Nephron (organoid): Measurements from ENCODE around the gene KRCC1.

Experiments
- H3K27ac Mint-ChIP-seq, 3 experiments: 2 replicates each; pipeline ENCODE4 v1.8.0; 2020; ENCODE audit warnings: mixed read lengths in 3 of 3, mild to moderate bottlenecking in 2 of 3, moderate library complexity in 1 of 3
- H3K27me3 Mint-ChIP-seq: 2 replicates; pipeline ENCODE4 v1.8.0; 2021; ENCODE audit warnings: low read depth, mild to moderate bottlenecking, moderate library complexity, mixed read lengths
- H3K36me3 Mint-ChIP-seq: 2 replicates; pipeline ENCODE4 v1.8.0; 2020; ENCODE audit warnings: low read depth, mixed read lengths
- H3K4me1 Mint-ChIP-seq: 2 replicates; pipeline ENCODE4 v1.8.0; 2020; ENCODE audit warnings: mixed read lengths
- H3K4me3 Mint-ChIP-seq, 3 experiments: 2 replicates each; pipeline ENCODE4 v1.8.0; 2020; ENCODE audit warnings: mild to moderate bottlenecking in 3 of 3, mixed read lengths in 3 of 3, moderate library complexity in 2 of 3
- H3K9me3 Mint-ChIP-seq: 2 replicates; pipeline ENCODE4 v1.8.0; 2020; ENCODE audit warnings: mixed read lengths
- CTCF ChIP-seq, 3 experiments: fragments of 200-600 bp; sonication (generic); IDR thresholded peaks; one replicate each; pipeline ENCODE4 v1.5.0; 2021; ENCODE audit warnings: antibody characterized with exemption in 3 of 3; ENCODE audit not compliant: unreplicated experiment in 3 of 3

Gene KRCC1

GRCh38 chr2:88097192-88097591 lies 41.6 kb upstream of the KRCC1 start:
- Mint-ChIP-seq H3K36me3 (no peaks in the 10 kb centered on the region), H3K4me1 (peaks cover 13% of the 10 kb centered on the region), H3K27ac (no peak overlapping the region), H3K9me3 (no peaks in the 10 kb centered on the region), H3K4me3 (no peak overlapping the region), H3K27me3 (no peaks in the 10 kb centered on the region)
- TF ChIP-seq CTCF (IDR thresholded peaks at IDR 0.05; ENCODE audit: unreplicated experiment in 3 of 3), result no peak

- peaks cover 13% of the 10 kb centered on the region for H3K4me1 Mint-ChIP-seq
Measured at GRCh38 chr2:88096708-88097107, 41.1 kb upstream of the KRCC1 start.

GRCh38 chr2:88095022-88095421 lies 39.4 kb upstream of the KRCC1 start:
- Mint-ChIP-seq H3K27ac (no peak overlapping the region), H3K4me1 (peaks cover 12% of the 10 kb centered on the region), H3K36me3 (no peaks in the 10 kb centered on the region), H3K4me3 (no peak overlapping the region), H3K9me3 (no peaks in the 10 kb centered on the region), H3K27me3 (no peaks in the 10 kb centered on the region)
- no peak for TF ChIP-seq CTCF (IDR thresholded peaks at IDR 0.05; ENCODE audit: unreplicated experiment in 3 of 3)

More at GRCh38 chr2:88096708-88097107, 41.1 kb upstream of the KRCC1 start:
- H3K27me3 Mint-ChIP-seq, result no peaks in the 10 kb centered on the region
- no peak overlapping the region for H3K4me3 Mint-ChIP-seq
- H3K27ac Mint-ChIP-seq, result no peak overlapping the region
- TF ChIP-seq CTCF (IDR thresholded peaks at IDR 0.05; ENCODE audit: unreplicated experiment in 3 of 3), result no peak
- H3K36me3 Mint-ChIP-seq, result no peaks in the 10 kb centered on the region
- no peaks in the 10 kb centered on the region for H3K9me3 Mint-ChIP-seq

GRCh38 chr2:88092773-88093172 lies 37.2 kb upstream of the KRCC1 start:
- Mint-ChIP-seq H3K4me1 (peaks cover 9% of the 10 kb centered on the region), H3K27me3 (no peaks in the 10 kb centered on the region), H3K9me3 (no peaks in the 10 kb centered on the region), H3K4me3 (no peak overlapping the region), H3K27ac (no peak overlapping the region), H3K36me3 (no peaks in the 10 kb centered on the region)
- no peak for TF ChIP-seq CTCF (IDR thresholded peaks at IDR 0.05; ENCODE audit: unreplicated experiment in 3 of 3)

- Mint-ChIP-seq H3K9me3 (no peaks in the 10 kb centered on the region), H3K27me3 (no peaks in the 10 kb centered on the region), H3K27ac (no peak overlapping the region), H3K36me3 (no peaks in the 10 kb centered on the region), H3K4me3 (no peak overlapping the region), H3K4me1 (peaks cover 9% of the 10 kb centered on the region)
- TF ChIP-seq CTCF (IDR thresholded peaks at IDR 0.05; ENCODE audit: unreplicated experiment in 3 of 3), result no peak
Measured at GRCh38 chr2:88091943-88092342, 36.4 kb upstream of the KRCC1 start.

- Mint-ChIP-seq H3K9me3 (no peaks in the 10 kb centered on the region), H3K4me3 (no peak overlapping the region), H3K27me3 (no peaks in the 10 kb centered on the region), H3K27ac (no peak overlapping the region), H3K4me1 (peaks cover 9% of the 10 kb centered on the region), H3K36me3 (no peaks in the 10 kb centered on the region)
- no peak for TF ChIP-seq CTCF (IDR thresholded peaks at IDR 0.05; ENCODE audit: unreplicated experiment in 3 of 3)
Measured at GRCh38 chr2:88090446-88091283, 35.1 kb upstream of the KRCC1 start.
